ENCODE results near the gene INHBE. TPM values are rescaled to one million over a fixed set of nuclear protein-coding genes. Genes with fewer than 3 reads are reported as not detected.
"Not testable (repeated sequence)": the region's sequence is repeated elsewhere in the genome, so short reads cannot be mapped to it uniquely, and the experiment has no call there.

Gene INHBE
- total RNA-seq, 3 donors from 2014 or later (not counting 1 experiment from before 2014, with no cell fraction given): not detected

DNA sequence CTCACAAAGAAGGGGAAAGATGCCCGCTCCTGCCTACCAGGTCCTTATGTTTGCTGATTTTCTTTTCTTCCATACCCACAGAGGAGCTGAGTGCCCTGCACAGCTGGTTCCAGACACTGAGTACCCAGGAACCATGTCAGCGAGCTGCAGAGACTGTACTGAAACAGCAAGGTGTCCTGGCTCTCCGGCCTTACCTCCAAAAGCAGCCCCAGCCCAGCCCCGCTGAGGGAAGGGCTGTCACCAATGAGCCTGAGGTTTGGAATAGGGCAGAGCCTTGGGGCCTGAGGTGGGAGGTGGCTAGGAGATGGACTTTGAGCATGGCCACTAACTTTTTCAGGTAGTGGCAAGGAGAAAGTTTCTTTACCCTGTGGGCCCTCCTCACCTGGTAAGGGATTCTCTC is 35.0 kb downstream of the INHBE start:
- intact Hi-C loops (cut with micrococcal nuclease): no loop called here
- H3K9me3 Mint-ChIP-seq: no peaks in the 10 kb centered on the region
- Histone ChIP-seq H3K4me3 (ENCODE audit: low read length) (no peak overlapping the region), H3K9me3 (ENCODE audit: control insufficient read depth, insufficient read depth, low read length) (no peaks in the 10 kb centered on the region), H3K27me3 (ENCODE audit: control insufficient read depth, insufficient read depth, low read length) (no peaks in the 10 kb centered on the region), H3K36me3 (ENCODE audit: control insufficient read depth, insufficient read depth, low read length) (peaks cover 34% of the 10 kb centered on the region), H3K27ac (ENCODE audit: low read length) (no peak overlapping the region), H3K4me1 (ENCODE audit: control insufficient read depth, insufficient read depth, low read length) (peaks cover 20% of the 10 kb centered on the region)
- H3K27me3 Mint-ChIP-seq (ENCODE audit: low read depth in 2 of 2): no peaks in the 10 kb centered on the region
- WGBS (ENCODE audit: insufficient coverage): 96% methylated on average over 4 of the region's 4 CpGs
- ATAC-seq: no peak
- H3K36me3 Mint-ChIP-seq: peaks cover 11% of the 10 kb centered on the region
- DNase-seq: no peak
- H3K4me1 Mint-ChIP-seq: peaks cover 23 to 29% of the 10 kb centered on the region in 2 donors
- no peak overlapping the region for H3K4me3 Mint-ChIP-seq
- TF ChIP-seq, protein P1, sequence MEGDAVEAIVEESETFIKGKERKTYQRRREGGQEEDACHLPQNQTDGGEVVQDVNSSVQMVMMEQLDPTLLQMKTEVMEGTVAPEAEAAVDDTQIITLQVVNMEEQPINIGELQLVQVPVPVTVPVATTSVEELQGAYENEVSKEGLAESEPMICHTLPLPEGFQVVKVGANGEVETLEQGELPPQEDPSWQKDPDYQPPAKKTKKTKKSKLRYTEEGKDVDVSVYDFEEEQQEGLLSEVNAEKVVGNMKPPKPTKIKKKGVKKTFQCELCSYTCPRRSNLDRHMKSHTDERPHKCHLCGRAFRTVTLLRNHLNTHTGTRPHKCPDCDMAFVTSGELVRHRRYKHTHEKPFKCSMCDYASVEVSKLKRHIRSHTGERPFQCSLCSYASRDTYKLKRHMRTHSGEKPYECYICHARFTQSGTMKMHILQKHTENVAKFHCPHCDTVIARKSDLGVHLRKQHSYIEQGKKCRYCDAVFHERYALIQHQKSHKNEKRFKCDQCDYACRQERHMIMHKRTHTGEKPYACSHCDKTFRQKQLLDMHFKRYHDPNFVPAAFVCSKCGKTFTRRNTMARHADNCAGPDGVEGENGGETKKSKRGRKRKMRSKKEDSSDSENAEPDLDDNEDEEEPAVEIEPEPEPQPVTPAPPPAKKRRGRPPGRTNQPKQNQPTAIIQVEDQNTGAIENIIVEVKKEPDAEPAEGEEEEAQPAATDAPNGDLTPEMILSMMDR (IDR thresholded peaks at IDR 0.05): no peak
- peak overlapping the region in 1 of 2 donors; percentile 6 for H3K27ac Mint-ChIP-seq

DNA sequence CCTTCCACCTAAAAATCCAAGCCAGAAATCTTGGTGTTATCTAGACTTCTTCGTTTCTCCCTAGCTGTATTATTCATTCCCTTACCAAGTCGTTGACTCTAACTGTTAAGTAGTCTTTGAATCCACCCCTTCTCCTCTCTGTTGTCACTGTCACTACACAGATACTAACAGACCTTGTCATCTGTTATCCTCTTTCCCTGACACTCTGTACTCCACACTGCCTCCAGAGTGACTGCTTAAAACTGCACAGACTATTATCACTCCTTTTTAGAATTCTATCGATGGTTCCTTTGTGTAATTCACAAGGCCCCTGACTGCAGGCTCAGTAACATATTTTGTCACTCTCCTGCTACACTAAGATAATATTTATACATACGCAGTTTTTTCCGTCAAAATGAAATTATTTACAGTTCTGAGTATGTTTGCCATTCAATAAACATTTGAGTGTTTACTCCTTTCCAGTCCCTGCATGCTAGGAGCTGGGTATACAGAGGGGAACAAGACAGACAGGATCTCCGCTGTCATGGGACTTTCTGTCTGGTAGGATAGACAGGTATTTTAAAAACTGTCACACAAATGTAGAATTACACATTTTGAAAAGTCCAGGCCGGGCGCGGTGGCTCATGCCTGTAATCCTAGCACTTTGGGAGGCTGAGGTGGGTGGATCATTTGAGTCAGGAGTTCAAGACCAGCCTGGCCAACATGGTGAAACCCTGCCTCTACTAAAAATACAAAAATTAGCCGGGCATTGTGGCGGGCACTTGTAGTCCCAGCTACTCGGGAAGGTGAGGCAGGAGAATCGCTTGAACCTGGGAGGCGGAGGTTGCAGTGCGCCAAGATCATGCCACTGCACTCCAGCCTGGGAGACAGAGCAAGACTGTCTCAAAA is 36.5 kb downstream of the INHBE start:
- peaks cover 37% of the 10 kb centered on the region for H3K36me3 ChIP-seq (ENCODE audit: control insufficient read depth, insufficient read depth, low read length)

DNA sequence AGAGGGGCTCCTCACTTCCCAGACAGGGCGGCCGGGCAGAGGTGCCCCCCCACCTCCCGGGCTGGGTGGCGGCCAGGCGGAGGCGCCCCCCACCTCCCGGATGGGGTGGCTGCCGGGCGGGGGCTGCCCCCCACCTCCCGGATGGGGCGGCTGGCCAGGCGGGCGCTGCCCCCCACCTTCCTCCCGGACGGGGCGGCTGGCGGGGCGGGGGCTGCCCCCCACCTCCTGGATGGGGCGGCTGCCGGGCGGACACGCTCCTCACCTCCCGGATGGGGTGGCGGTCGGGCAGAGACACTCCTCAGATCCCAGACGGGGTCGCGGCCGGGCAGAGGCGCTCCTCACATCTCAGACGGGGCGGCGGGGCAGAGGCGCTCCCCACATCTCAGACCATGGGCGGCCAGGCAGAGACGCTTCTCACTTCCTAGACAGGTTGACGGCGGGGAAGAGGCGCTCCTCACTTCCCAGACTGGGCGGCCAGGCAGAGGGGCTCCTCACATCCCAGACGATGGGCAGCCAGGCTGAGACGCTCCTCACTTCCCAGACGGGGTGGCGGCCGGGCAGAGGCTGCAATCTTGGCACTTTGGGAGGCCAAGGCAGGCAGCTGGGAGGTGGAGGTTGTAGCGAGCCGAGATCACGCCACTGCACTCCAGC is 40.1 kb downstream of the INHBE start:
- H3K27me3 ChIP-seq (ENCODE audit: control insufficient read depth, insufficient read depth, low read length); H3K27ac ChIP-seq (ENCODE audit: low read length); DNase-seq; H3K4me1 ChIP-seq (ENCODE audit: control insufficient read depth, insufficient read depth, low read length); intact Hi-C loops (cut with micrococcal nuclease); H3K9me3 Mint-ChIP-seq; H3K9me3 ChIP-seq (ENCODE audit: control insufficient read depth, insufficient read depth, low read length); H3K4me3 ChIP-seq (ENCODE audit: low read length); H3K27ac Mint-ChIP-seq; H3K4me3 Mint-ChIP-seq; H3K27me3 Mint-ChIP-seq (ENCODE audit: low read depth in 2 of 2); ATAC-seq: not testable (repeated sequence)
- H3K36me3 ChIP-seq (ENCODE audit: control insufficient read depth, insufficient read depth, low read length): peaks cover 44% of the 10 kb centered on the region
- Mint-ChIP-seq H3K4me1 (peaks cover 4 to 12% of the 10 kb centered on the region in 2 donors), H3K36me3 (peaks cover 11% of the 10 kb centered on the region)
- 94% methylated on average over 40 of the region's 48 CpGs for WGBS (ENCODE audit: insufficient coverage)

More for the DNA sequence above, 36.5 kb downstream of the INHBE start:
- Mint-ChIP-seq H3K4me3 (peak overlapping the region; percentile 1), H3K27ac (peak overlapping the region; percentile 6 to 47), H3K4me1 (peaks cover 23 to 29% of the 10 kb centered on the region in 2 donors), H3K36me3 (peaks cover 11% of the 10 kb centered on the region), H3K9me3 (no peaks in the 10 kb centered on the region), H3K27me3 (ENCODE audit: low read depth in 2 of 2) (no peaks in the 10 kb centered on the region)
- intact Hi-C loops (cut with micrococcal nuclease): no loop called here
- no peaks in the 10 kb centered on the region for H3K9me3 ChIP-seq (ENCODE audit: control insufficient read depth, insufficient read depth, low read length)
- DNase-seq (peak in 1 of 2 donors; percentile 34), ATAC-seq (peak in 1 of 3 donors; percentile 13)
- no peak overlapping the region for H3K4me3 ChIP-seq (ENCODE audit: low read length)
- H3K27me3 ChIP-seq (ENCODE audit: control insufficient read depth, insufficient read depth, low read length): no peaks in the 10 kb centered on the region
- TF ChIP-seq, protein P1 (IDR thresholded peaks at IDR 0.05): no peak
- H3K4me1 ChIP-seq (ENCODE audit: control insufficient read depth, insufficient read depth, low read length): peaks cover 20% of the 10 kb centered on the region
- 96% methylated on average over 14 of the region's 15 CpGs for WGBS (ENCODE audit: insufficient coverage)
- H3K27ac ChIP-seq (ENCODE audit: low read length): no peak overlapping the region

DNA sequence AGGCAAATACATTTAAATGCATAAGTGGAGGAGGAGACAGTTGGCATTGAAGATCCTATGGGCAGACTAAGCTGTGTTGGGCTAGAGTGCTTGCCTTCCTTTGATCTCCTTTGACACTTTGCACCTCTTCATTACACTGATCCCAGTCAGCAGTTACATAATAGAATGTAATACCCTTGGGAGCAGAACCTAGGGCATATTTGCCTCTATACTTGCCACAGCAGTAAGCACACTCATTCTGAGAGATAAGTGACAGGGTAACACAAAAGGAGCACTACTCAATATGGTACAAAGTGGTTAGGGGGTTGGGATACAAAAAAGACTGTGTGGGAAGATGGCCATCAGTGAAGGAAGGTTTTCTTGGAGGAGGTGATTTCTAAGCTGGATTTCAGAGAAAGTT is 41.7 kb downstream of the INHBE start:
- TF ChIP-seq, protein P1 (IDR thresholded peaks at IDR 0.05): no peak
- intact Hi-C loops (cut with micrococcal nuclease): no loop called here
- Mint-ChIP-seq H3K9me3 (no peaks in the 10 kb centered on the region), H3K4me3 (no peak overlapping the region), H3K36me3 (peaks cover 13% of the 10 kb centered on the region), H3K4me1 (peaks cover 4 to 7% of the 10 kb centered on the region in 2 donors), H3K27me3 (ENCODE audit: low read depth in 2 of 2) (no peaks in the 10 kb centered on the region), H3K27ac (peak overlapping the region in 1 of 2 donors; percentile 3)
- H3K4me1 ChIP-seq (ENCODE audit: control insufficient read depth, insufficient read depth, low read length): no peaks in the 10 kb centered on the region
- H3K9me3 ChIP-seq (ENCODE audit: control insufficient read depth, insufficient read depth, low read length): no peaks in the 10 kb centered on the region
- ATAC-seq (no peak), DNase-seq (no peak)
- no peak overlapping the region for H3K27ac ChIP-seq (ENCODE audit: low read length)
- H3K36me3 ChIP-seq (ENCODE audit: control insufficient read depth, insufficient read depth, low read length): peaks cover 43% of the 10 kb centered on the region
- no peak overlapping the region for H3K4me3 ChIP-seq (ENCODE audit: low read length)
- no peaks in the 10 kb centered on the region for H3K27me3 ChIP-seq (ENCODE audit: control insufficient read depth, insufficient read depth, low read length)
